OCI-M2 (cell line): ENCODE measurements around the gene NEK11.

ENCODE experiments used
- DNase-seq: peaks from one replicate; lab custom pipeline; 2025; ENCODE audit not compliant: unreplicated experiment; lab: John Stamatoyannopoulos, UW

Gene NEK11

DNA sequence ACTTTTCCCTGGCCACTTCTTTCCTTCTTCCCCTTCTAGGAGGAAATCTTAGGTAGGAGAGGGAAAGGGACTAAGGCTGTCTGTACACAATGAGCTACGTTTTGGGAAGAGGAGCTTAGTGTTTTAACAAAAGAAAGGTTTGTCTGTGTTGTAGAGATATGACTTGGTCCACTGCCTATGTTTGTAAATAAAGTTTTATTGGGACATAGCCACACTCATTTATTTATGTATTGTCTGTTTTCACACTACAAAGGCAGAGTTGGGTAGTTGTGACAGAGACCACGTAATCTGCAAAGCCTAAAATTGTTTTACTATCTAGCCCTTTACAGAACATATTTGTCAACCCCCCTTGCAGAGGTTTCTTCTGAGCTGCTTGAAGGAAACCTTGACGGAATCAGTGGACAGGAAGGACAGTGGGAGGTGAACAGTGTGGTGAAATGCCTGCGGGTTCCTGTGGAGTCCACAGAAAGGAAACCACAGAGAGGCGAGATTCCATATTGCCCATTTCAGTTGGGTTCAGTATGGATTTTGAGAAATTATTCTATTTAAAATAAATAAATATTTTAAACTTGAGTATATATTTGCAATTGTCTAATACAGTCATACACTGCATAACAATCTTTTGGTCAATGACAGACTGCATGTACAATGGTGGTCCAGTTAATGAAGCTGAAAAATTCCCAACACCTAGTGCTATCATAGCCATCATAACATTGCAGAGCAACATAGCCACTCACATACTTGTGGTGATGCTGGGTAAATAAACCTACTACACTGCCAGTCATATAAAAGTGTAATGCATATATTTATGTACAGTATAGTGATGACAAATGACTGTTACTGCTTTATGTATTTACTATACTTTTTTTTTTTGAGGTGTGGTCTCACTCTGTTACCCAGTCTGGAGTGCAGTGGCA lies 197.0 kb downstream of the NEK11 start:
- no peak for DNase-seq

GRCh38 chr3:131224886-131225550 lies 198.3 kb downstream of the NEK11 start:
- DNase-seq, result no peak

- DNase-seq, result no peak
Observed at GRCh38 chr3:131228522-131228921, 201.8 kb downstream of the NEK11 start.

DNA sequence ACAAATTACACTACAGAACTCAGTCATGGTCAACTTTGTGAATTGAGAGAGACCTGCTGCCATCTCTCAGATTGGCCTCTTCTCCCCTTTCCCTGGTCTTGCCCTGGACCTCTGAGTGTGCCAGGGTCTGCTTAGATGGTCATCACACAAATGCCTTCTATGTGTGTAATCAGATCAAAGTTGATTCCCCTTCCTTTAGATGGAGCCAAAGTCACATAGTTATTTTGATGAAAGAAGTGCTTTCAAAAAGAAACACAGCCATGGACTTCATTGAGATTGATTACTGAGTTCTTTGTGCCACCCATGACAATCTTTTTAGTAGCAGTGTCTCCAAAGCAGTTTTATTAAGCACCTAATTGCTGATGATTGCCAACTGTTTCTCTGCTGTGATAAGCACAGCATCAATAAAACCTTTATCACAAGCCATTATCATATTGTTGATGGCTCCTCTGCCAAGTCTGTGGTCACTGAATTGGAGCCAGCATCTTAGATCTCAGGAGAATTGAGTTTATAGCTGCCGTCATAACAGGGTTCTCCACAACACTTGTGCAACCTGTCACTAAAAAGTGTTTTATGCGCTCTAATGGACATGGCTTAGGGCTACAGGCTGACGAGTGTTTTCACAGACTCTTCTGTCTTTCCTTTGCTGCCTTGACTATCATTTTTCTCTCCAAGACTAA lies 205.2 kb downstream of the NEK11 start:
- no peak for DNase-seq

DNA sequence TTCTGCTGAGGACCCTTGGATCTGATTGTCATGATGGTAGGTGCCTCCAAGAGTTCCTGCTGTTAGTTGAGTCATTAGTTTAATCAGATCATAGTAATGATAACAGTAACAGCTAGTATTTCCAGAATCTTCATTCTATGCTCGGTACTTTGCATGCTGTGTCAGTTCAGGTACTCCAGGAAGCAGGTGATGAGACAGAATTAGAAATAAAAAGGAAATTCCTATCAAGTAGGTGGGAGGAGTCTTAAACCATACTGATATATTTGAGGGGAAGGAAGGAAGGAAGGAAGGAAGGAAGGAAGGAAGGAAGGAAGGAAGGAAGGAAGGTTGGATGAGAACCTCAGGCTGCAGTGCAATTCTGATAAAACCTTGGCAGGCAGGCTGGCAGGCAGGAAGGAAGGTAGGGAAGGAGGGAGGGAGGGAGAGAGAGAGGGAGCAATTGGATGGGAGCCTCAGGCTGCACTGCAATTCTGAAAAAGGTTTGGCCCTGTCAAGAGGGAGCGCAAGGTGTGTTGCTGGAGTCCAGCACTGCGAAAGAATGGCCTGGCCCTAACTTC lies 206.1 kb downstream of the NEK11 start:
- no peak for DNase-seq

- DNase-seq, result no peak
Observed at GRCh38 chr3:131233900-131234668, 207.4 kb downstream of the NEK11 start.

DNA sequence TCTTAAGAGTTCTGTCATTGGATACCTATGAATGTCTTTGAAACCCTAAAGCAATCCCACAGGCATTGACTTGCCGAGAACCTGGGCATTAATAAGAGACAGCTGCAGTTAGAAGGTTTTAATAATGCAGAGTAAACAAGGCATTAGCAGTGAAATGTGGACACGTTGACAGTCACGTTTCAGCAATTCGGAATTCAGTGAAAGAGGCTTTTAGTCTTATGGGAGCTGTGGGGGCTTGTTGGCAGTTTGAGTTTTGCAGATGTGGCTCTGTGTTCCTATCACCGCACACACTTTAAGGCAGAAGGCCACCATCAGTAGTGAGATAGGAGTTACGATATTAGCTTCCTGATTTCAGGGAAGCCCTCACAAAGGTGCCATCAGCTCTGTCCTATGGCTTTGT lies 209.7 kb downstream of the NEK11 start:
- no peak for DNase-seq

- DNase-seq, result no peak
Observed at GRCh38 chr3:131238496-131238895, 211.8 kb downstream of the NEK11 start.

GRCh38 chr3:131239267-131239666 lies 212.6 kb downstream of the NEK11 start:
- no peak for DNase-seq

DNA sequence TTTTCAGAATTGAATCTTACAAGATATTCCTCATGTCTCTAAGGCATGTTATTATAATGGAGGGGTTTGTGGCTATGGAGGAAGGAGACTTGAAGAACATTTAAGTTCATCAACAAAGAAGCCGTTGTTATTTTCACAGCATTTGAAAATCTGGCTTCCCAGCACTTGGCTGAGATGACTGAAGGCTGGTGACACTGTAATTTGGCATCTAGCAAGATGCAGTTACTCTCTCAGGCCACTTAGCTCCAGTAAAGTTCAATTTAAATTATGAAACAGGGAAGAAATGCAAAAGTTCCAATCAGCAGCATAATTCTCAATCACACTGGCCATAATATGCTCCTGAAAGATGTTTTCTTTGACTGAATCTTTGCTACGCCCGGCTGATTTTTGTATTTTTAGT lies 215.5 kb downstream of the NEK11 start:
- no peak for DNase-seq

- no peak for DNase-seq
Observed at GRCh38 chr3:131250466-131250865, 223.8 kb downstream of the NEK11 start.

- DNase-seq, result no peak
Observed at GRCh38 chr3:131260525-131260924, 233.8 kb downstream of the NEK11 start.

- DNase-seq, result no peak
Observed at GRCh38 chr3:131261104-131261503, 234.4 kb downstream of the NEK11 start.

GRCh38 chr3:131275556-131275955 lies 248.9 kb downstream of the NEK11 start:
- no peak for DNase-seq

DNA sequence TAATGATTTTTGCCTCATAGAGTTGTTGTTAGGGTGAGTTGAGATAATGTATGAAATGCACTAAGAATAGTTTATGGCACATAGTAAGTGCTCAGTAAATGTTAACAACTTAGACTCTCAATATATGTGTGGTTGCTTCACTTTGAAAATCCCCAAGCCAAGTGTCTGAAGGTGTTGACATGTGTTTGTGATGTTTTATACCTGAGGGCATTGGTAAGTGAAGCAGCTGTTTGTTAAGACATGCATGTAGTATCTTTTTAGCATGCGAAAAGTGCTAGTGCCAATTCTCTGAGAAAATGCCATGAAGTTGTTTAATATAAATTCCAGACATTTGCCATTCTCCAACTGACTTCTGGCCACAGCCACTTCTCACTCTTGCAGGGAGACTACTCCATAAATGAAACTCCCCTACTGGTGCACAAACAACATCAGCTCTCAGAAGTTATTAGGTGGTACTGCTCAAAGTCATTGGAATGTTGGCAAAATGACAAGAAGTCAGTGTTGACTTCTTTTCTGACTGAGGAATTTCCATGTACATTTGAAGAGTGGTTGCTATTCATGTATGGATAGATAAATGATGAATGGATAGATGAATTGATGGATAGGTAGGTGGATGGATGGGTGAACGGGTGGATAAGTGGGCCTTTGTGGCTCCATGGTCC lies 251.3 kb downstream of the NEK11 start:
- DNase-seq, result no peak

DNA sequence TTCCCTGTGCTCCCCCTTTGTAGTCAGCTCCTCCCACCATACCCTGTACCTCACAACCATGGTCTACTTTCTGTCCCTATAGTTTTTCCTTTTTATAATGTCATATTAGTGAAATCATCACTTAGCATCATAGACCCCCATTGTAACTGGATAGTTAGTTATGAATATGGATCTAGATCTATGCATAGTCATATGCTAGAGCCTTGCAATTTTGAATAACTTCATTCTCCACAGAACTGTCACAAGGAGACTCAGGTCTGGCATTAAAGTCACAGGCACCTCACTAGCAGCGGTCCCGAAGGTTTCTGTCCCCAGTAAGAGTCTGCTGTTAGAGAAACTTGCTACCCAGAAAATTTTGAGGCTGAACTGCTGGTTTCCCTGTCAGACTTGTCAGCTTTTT lies 252.9 kb downstream of the NEK11 start:
- DNase-seq, result no peak

GRCh38 chr3:131282379-131282778 lies 255.7 kb downstream of the NEK11 start:
- DNase-seq, result no peak

GRCh38 chr3:131282967-131283366 lies 256.3 kb downstream of the NEK11 start:
- no peak for DNase-seq

GRCh38 chr3:131283862-131284261 lies 257.2 kb downstream of the NEK11 start:
- DNase-seq, result no peak

DNA sequence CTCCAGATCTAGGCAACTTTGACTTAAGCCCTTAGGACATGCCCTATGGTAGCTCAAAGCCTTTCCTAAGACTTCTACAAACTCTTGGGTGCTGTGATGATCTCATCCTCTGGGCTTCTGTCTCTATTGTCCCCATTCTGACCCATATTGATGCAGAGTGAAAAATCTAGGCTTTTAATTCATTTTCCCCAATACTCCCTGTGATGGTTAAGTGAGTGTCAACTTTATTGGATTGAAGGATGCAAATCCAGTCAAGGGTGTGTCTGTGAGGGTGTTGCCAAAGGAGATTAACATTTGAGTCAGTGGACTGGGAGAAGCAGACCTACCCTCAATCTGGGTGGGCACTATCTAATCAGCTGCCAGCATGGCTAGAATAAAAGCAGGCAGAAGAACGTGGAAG lies 257.6 kb downstream of the NEK11 start:
- DNase-seq, result no peak
